HG02759 (cell line): Measurements from ENCODE around the gene CCND2.

Source experiments
- ATAC-seq: cut with Tn5 transposase; IDR thresholded peaks from one replicate; pipeline ENCODE4 v1.9.1; 2021; ENCODE audit warnings: mild to moderate bottlenecking, moderate library complexity; ENCODE audit not compliant: unreplicated experiment

Gene CCND2

DNA sequence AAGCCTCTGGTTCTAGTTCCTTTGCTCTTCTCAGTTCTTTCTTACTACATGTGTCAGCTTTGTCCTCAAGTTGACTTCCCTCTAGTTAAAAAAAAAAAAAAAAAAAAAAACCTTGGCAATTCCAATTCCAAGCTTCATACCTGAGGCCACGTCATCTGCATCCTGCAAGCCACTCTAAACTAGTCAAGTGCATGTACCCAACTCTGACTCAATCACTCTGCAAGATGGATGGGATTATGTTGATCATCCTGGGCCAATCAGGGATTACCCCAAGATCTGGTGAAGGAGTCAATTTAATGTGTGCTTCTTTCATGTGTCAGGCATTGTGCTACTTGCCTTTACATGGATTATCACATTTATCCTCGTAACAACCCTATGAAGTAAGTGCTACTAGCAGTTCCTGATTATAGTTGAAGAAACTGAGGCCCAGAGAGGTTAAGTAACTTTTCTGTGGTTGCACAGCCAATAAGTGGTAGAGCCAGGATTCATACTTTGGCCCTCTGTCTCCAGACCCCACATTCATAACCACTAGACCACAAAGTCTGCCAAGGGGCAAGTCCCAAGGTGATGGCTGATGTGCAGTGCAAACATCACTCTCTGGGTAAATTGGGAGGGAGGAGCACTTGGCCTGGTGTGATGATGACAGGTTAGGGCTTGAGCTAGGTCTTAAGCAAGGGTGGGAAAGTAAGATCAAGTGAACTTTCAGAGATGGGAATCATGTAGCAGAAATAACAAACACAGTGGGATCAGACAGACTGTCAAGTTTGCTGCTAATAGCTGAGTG is 17.3 kb upstream of the CCND2 start:
- ATAC-seq: no peak

DNA sequence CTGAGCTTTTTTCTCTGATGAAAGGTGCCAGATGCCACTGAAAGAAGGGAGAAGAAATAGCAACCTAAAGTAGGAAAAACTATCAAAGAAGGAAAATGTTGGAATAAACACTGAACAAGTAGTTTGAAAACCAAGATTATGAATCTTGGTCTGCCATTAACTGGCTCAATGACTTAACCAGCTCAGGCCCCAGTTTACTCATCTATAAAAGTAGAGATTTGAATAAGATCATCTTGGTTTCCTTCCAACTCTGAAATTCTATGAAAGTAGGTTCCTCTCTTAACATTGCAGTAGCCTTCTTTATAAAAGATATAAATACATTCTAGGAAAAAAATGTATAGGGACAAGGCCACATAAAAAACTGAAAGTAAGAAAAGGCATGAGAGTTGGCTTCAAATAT is 16.1 kb upstream of the CCND2 start:
- ATAC-seq: no peak

DNA sequence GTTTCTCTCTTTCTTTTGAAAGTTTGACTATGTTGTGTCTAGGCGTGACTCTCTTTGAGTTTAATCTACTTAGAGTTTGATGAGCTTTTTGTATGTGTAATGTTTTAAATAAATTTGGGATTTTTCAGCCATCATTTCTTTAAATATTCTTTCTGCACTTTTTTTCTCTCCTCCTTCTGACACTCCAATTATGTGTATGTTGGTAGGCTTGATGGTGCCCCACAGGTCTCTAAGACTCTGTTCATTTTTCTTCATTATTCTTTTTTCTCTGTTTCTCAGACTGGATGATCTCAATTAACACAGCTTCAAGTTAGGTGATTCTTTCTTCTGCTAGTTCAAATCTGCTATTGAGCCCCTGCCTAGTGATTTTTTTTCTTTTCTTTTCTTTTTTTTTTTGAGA is 14.5 kb upstream of the CCND2 start:
- ATAC-seq: no peak

GRCh38 chr12:4261655-4262054 is 11.9 kb upstream of the CCND2 start:
- peak; percentile 67 for ATAC-seq

DNA sequence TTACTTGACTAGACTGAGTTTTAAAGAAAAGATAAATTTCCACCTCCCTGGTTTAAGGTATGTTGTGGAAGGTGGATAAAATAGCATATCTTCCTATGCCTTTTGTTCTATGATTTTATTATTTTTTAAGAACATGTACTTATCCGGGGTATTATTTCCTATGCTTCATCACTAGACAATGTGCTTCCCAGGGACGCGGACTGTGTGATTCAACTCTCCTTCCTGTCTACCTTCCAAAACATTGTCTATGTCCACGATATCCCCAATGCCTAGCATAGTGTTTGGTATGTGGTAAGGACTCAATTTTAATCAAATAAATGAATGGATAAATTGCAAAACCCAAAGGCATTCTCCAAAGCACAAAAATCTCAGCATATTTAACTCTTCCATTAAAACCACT is 8.3 kb upstream of the CCND2 start:
- no peak for ATAC-seq

GRCh38 chr12:4266990-4267389 is 6.6 kb upstream of the CCND2 start:
- ATAC-seq: no peak

DNA sequence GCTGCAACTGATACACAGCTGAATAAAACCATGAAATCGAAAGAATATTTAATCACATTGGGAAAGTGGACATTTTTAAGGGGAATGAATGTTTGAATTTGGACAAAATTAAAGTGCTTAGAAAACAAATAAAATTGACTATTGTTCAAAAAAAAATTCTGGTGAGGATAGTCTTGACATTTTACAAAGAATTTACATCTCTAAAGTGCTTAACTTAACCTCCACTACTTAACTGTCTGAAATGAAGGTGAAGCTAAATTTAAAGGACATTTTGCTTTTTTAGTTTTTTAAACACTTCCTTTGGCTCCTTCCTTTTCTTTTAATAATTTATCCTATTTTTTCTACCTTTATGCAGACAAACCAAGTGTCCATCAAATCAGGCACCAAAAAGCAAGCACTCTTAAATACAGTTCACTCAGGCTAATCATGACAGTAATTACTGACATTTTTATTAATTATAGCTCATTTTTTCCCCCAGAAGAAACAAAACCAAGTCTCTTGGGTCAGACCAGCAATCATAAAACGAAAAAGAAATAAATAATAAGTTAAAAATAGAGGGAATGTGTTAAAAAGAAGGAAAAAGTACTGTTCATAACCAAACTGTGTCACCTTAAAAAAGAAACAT is 5.7 kb upstream of the CCND2 start:
- ATAC-seq: no peak

DNA sequence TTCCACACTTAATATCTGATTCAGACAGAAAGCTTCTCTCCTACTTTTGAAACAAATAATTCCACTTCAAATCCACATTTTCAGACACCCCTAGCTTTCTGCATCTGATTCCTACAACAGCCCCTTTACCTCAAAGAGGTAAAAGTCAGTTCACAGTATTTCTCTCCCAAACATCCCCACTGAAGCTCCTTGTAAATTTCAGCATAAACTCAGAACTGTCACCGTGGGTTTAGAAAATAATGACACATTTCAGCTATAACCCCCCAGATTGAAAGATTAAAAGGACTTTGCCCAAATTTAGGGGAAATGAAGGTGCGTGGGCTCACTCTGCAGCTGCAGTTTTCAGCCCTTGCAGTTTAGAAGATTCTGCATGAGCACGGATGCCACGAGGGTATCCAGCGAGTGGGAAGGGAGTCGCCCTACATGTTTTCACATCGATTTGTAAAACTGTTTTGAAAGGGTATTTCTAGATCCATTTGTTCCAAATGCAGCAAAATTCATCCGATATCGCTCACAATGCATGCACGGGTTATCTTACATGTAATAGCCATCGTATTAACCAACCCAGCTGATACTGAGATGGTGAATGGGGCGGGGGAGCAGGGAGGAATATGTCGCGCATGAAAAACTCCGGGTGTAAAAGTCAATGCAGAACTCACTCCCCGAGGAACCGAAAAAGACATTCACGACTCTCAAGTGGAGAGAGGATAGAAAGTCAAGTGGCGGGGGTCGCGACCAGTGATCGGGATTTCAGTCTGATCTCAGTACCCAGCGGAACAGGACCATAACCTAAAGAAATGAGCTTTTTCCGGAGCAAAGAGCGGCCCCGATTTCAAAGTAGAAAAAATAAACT is 5.0 kb upstream of the CCND2 start:
- no peak for ATAC-seq

GRCh38 chr12:4269279-4269991 is 4.1 kb upstream of the CCND2 start:
- ATAC-seq: peak; percentile 29

GRCh38 chr12:4270016-4270830 is 3.3 kb upstream of the CCND2 start:
- ATAC-seq: no peak

GRCh38 chr12:4270831-4271716 is 2.5 kb upstream of the CCND2 start:
- no peak for ATAC-seq

- ATAC-seq: peak; percentile 42
These were observed 1.7 kb upstream of the CCND2 start for GRCh38 chr12:4271717-4272423.

GRCh38 chr12:4272424-4273272 is 914 bp upstream of the CCND2 start:
- ATAC-seq: peak; percentile 3

GRCh38 chr12:4273273-4273651 is 300 bp upstream of the CCND2 start:
- no peak for ATAC-seq

DNA sequence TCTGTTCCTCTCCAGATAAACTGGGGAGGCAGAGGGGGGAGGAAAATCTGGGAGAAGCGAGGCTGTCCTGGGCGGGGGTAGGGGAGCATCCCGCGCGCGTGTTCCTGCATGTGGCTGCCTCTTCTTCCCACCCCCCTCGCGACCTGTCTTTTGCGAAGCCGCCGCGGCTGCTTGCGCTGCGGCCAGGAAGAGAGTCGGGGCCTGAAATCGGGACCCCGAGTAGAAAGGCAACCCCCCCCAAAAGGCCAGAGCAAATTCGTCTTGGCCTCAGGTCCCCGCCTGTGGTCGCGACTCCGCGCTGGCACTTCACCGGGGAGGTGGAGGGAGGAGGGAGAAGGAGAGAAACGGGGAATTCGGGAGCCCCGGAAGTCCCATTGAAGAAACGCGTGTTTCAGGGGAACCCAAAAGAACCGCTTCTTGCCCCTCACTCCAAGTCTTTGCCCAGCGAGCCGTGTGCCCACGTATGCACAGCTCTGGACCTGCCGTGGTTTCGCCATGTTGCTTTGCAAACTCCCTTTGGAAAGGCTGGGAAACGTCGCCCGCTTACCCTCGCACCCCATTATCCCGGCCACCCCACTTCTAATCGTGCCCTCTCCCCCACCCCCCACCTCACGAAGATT is 944 bp downstream of the CCND2 start:
- ATAC-seq: no peak

- no peak for ATAC-seq
These were observed 1.7 kb downstream of the CCND2 start for GRCh38 chr12:4275016-4275869.
